Thyroid gland (tissue), 4 donors: ENCODE measurements around the gene SMARCC2.
A peak's percentile ranks its signal among the peaks of the same experiment; 100 is the strongest.

Experiments used
- CTCF ChIP-seq, 6 experiments: fragments of 200-600 bp in 3 of 6; fragments of 450-650 bp in 3 of 6; sonication (generic) in 3 of 6; IDR thresholded peaks; one replicate each; pipeline ENCODE4 v1.5.1; 2016 to 2019; ENCODE audit warnings: antibody characterized with exemption in 6 of 6, mild to moderate bottlenecking in 2 of 6, inconsistent platforms in 1 of 6, moderate library complexity in 1 of 6
- POLR2A ChIP-seq, 2 donors: fragments of 450-650 bp; IDR thresholded peaks; one replicate each; pipeline ENCODE4 v1.6.1; 2017; ENCODE audit warnings: antibody characterized with exemption in 2 of 2, mild to moderate bottlenecking in 2 of 2, moderate library complexity in 1 of 2

DNA sequence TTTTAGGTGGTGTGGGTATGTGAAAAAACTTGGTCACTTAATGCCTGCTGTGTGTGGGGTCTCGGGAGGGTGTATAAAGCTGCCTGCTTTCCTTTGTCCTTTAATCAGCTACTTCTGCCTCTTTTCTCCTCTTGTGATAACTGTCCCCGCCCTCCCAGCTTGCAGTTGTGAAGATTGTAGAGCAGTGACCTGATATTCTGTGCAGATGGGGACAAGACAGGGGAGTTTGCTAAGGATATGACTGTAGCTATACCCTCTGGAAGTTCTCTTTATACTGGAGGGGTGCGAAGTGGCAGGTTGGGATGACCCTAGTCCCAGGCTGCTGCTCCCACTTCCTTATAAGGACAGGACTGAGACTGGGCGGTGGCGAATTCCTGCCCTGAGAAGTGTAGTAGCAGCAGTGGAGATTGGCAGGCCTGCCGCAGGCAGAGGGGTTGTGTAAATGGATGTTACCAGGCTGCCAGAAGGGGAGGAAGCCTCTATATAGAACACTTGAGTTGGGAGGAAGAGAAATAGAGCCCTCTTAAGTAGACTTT, 30.3 kb downstream of the SMARCC2 start:
- peak; percentile 89 to 95 for TF ChIP-seq POLR2A (IDR thresholded peaks at IDR 0.05)
- no peak for TF ChIP-seq CTCF (IDR thresholded peaks at IDR 0.05)
